ENCODE results near the gene LCA5.

DNA sequence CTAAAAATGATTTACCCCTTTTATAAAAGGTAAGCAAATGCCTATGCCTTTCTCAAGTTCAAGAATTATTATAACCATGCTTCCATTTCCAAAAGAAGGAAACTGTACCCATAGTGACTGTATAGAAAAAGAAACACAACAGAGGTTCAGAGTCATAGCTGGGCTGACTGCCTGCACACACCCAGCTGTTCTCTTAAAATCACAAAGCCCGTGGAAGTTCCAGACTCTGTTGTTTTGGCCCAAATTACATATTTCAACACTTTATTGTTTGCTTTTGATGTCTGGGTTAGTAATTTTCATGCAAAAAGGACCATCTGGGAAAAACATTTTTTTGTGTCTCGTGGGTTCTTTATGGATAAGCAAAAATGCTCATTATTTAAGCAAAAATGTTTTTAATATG, 99.2 kb downstream of the LCA5 start:
- TF ChIP-seq, protein P1, sequence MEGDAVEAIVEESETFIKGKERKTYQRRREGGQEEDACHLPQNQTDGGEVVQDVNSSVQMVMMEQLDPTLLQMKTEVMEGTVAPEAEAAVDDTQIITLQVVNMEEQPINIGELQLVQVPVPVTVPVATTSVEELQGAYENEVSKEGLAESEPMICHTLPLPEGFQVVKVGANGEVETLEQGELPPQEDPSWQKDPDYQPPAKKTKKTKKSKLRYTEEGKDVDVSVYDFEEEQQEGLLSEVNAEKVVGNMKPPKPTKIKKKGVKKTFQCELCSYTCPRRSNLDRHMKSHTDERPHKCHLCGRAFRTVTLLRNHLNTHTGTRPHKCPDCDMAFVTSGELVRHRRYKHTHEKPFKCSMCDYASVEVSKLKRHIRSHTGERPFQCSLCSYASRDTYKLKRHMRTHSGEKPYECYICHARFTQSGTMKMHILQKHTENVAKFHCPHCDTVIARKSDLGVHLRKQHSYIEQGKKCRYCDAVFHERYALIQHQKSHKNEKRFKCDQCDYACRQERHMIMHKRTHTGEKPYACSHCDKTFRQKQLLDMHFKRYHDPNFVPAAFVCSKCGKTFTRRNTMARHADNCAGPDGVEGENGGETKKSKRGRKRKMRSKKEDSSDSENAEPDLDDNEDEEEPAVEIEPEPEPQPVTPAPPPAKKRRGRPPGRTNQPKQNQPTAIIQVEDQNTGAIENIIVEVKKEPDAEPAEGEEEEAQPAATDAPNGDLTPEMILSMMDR (IDR thresholded peaks at IDR 0.05), result no peak
- no peak for TF ChIP-seq EZH2 (IDR thresholded peaks at IDR 0.05)
